ENCODE measurements around the gene BAZ2B.

- no peak for TF ChIP-seq FOSL1 (IDR thresholded peaks at IDR 0.05; ENCODE audit: low read depth)
- TF ChIP-seq POLR2A (IDR thresholded peaks at IDR 0.05; ENCODE audit: borderline replicate concordance, extremely low read depth, insufficient read depth, insufficient read length), result no peak
- no peak for TF ChIP-seq ZNF274 (IDR thresholded peaks at IDR 0.05; ENCODE audit: low read depth, low read length)
- no peak for TF ChIP-seq EZH2phosphoT487 (IDR thresholded peaks at IDR 0.05; ENCODE audit: borderline replicate concordance)
- TF ChIP-seq CTCF (IDR thresholded peaks at IDR 0.05 in 2 of 3, conservative IDR thresholded peaks at IDR 0.05 in 1 of 3; ENCODE audit: borderline replicate concordance in 1 of 3, insufficient read depth in 1 of 3, low read depth in 2 of 3, low read length in 2 of 3), result no peak
- TF ChIP-seq ZBTB33 (IDR thresholded peaks at IDR 0.05; ENCODE audit: extremely low read depth, insufficient replicate concordance, low read length), result no peak
- no peak for TF ChIP-seq MAX (IDR thresholded peaks at IDR 0.05)
- TF ChIP-seq POLR2AphosphoS5 (IDR thresholded peaks at IDR 0.05; ENCODE audit: low read depth, low read length), result no peak
- no peak for TF ChIP-seq ELF1 (IDR thresholded peaks at IDR 0.05; ENCODE audit: borderline replicate concordance, low read depth)
- TF ChIP-seq EZH2 (IDR thresholded peaks at IDR 0.05), result no peak
- no peak for TF ChIP-seq SP1 (IDR thresholded peaks at IDR 0.05; ENCODE audit: low read depth)
- TF ChIP-seq ATF3 (IDR thresholded peaks at IDR 0.05), result no peak
- TF ChIP-seq YY1 (IDR thresholded peaks at IDR 0.05; ENCODE audit: extremely low read depth, insufficient replicate concordance, low read depth, low read length), result no peak
- no peak for TF ChIP-seq RAD21 (IDR thresholded peaks at IDR 0.05; ENCODE audit: low read depth)
Observed at GRCh38 chr2:159297042-159297707, 319.2 kb downstream of the BAZ2B start.
